ENCODE data around the gene SLC37A2. TPM values are rescaled to one million over a fixed set of nuclear protein-coding genes. Genes with fewer than 3 reads are reported as not detected.

The SLC37A2 gene
- total RNA-seq, 1 experiment from 2014 or later: 5.1 TPM

GRCh38 chr11:125072218-125072960 is 9.3 kb downstream of the SLC37A2 start:
- Histone ChIP-seq H3K9me3 (ENCODE audit: control insufficient read depth in 1 of 2, insufficient read depth in 1 of 2, low read depth in 1 of 2, low read length in 2 of 2) (no peaks in the 10 kb centered on the region), H3K4me2 (ENCODE audit: low read length) (no peak overlapping the region), H3K4me1 (ENCODE audit: control insufficient read depth in 1 of 2, insufficient read depth in 2 of 2, low read length in 2 of 2) (peaks cover 20 to 45% of the 10 kb centered on the region in 2 experiments), H3K4me3 (replicated peaks in 1 of 2; ENCODE audit: low read depth in 1 of 2, low read length in 2 of 2) (no peak overlapping the region), H3K79me2 (ENCODE audit: insufficient read depth, low read length) (no peaks in the 10 kb centered on the region), H3K27me3 (ENCODE audit: insufficient read depth, low read length) (no peaks in the 10 kb centered on the region), H3K36me3 (ENCODE audit: control insufficient read depth in 1 of 2, insufficient read depth in 2 of 2, low read length in 2 of 2) (no peaks in the 10 kb centered on the region), H3K27ac (ENCODE audit: low read depth, low read length) (no peak overlapping the region), H3K9ac (ENCODE audit: low read length) (no peak overlapping the region), H2AFZ (ENCODE audit: low read depth, low read length, poor library complexity, severe bottlenecking) (no peak overlapping the region), H4K20me1 (ENCODE audit: insufficient read depth) (no peaks in the 10 kb centered on the region), H3K9me2 (ENCODE audit: insufficient read depth) (no peaks in the 10 kb centered on the region)
- no TSS peak for BruUV-seq (replicated peaks)
- ChIA-PET RAD21 (ENCODE audit: low non-redundant PET in 1 of 2, low total read pairs in 2 of 2, uncharacterized antibody in 2 of 2, unreplicated experiment in 2 of 2) (no interaction called here), POLR2A (no interaction called here), CTCF (no interaction called here)
- no peak for TF ChIP-seq SIN3A (IDR thresholded peaks at IDR 0.05; ENCODE audit: low read depth)
- TF ChIP-seq ZNF274 (IDR thresholded peaks at IDR 0.05; ENCODE audit: low read depth, low read length): no peak
- no peak for TF ChIP-seq SRF (IDR thresholded peaks at IDR 0.05; ENCODE audit: low read depth)
- no peak for TF ChIP-seq ZFX (IDR thresholded peaks at IDR 0.05)
- no peak for TF ChIP-seq REST (IDR thresholded peaks at IDR 0.05; ENCODE audit: low read depth)
- TF ChIP-seq YY1 (IDR thresholded peaks at IDR 0.05; ENCODE audit: extremely low read depth, insufficient replicate concordance, low read depth, low read length): no peak
- no peak for TF ChIP-seq EGR1 (IDR thresholded peaks at IDR 0.05; ENCODE audit: low read depth)
- TF ChIP-seq POLR2AphosphoS5 (IDR thresholded peaks at IDR 0.05; ENCODE audit: low read depth, low read length): no peak
- TF ChIP-seq EZH2phosphoT487 (IDR thresholded peaks at IDR 0.05; ENCODE audit: borderline replicate concordance): no peak
- no peak for TF ChIP-seq RAD21 (IDR thresholded peaks at IDR 0.05; ENCODE audit: low read depth)
- TF ChIP-seq SP1 (IDR thresholded peaks at IDR 0.05; ENCODE audit: low read depth): no peak
- TF ChIP-seq TCF7L2 (IDR thresholded peaks at IDR 0.05; ENCODE audit: borderline replicate concordance, extremely low read depth, insufficient read depth, insufficient read length): no peak
- TF ChIP-seq CEBPB (IDR thresholded peaks at IDR 0.05; ENCODE audit: low read depth): no peak
- TF ChIP-seq EZH2 (IDR thresholded peaks at IDR 0.05): no peak
- TF ChIP-seq POLR2A (IDR thresholded peaks at IDR 0.05; ENCODE audit: borderline replicate concordance, extremely low read depth, insufficient read depth, insufficient read length): no peak
- no peak for TF ChIP-seq MAX (IDR thresholded peaks at IDR 0.05)
- no peak for TF ChIP-seq JUND (IDR thresholded peaks at IDR 0.05)
- no peak for TF ChIP-seq ELF1 (IDR thresholded peaks at IDR 0.05; ENCODE audit: borderline replicate concordance, low read depth)
- no peak for TF ChIP-seq ATF3 (IDR thresholded peaks at IDR 0.05)
- TF ChIP-seq FOSL1 (IDR thresholded peaks at IDR 0.05; ENCODE audit: low read depth): no peak
- no peak for ATAC-seq
- intact Hi-C loops (cut with micrococcal nuclease): no loop called here
- no peak for DNase-seq (ENCODE audit: low read depth, low spot score)

Data from HCT116 (cell line).